Peyer's patch (tissue), 4 donors: ENCODE measurements around the gene VWDE. TPM values are rescaled to one million over a fixed set of nuclear protein-coding genes. Genes with fewer than 3 reads are reported as not detected.

Experiments used
- DNase-seq, 3 donors: peaks; one replicate each; pipeline ENCODE4 v3.0.0-alpha.2; 2017 to 2019
- H3K27ac ChIP-seq, 4 donors: fragments of 200-600 bp; sonication (generic); one replicate each; pipeline ENCODE4 v1.5.1; 2016 to 2019
- H3K27me3 ChIP-seq, 2 donors: fragments of 200-600 bp; sonication (generic); one replicate each; pipeline ENCODE4 v1.5.1; 2019
- H3K36me3 ChIP-seq, 3 donors: fragments of 200-600 bp; sonication (generic); one replicate each; pipeline ENCODE4 v1.5.1; 2016 to 2019
- H3K4me1 ChIP-seq, 4 donors: fragments of 200-600 bp; sonication (generic); one replicate each; pipeline ENCODE4 v1.5.1; 2016 to 2019
- H3K4me3 ChIP-seq, 4 donors: fragments of 200-600 bp; sonication (generic); 1 replicate in 3 of 4; 2 replicates in 1 of 4; pipeline ENCODE4 v1.5.1; 2016 to 2019; ENCODE audit warnings: mild to moderate bottlenecking in 1 of 4
- H3K9me3 ChIP-seq, 4 donors: fragments of 200-600 bp; sonication (generic); one replicate each; pipeline ENCODE4 v1.5.1; 2016 to 2019; ENCODE audit warnings: mild to moderate bottlenecking in 1 of 4
- POLR2A ChIP-seq, 2 donors: fragments of 450-650 bp; IDR thresholded peaks; one replicate each; pipeline ENCODE4 v1.5.1; 2017; ENCODE audit warnings: antibody characterized with exemption in 2 of 2, mild to moderate bottlenecking in 2 of 2, moderate library complexity in 2 of 2
- total RNA-seq, 4 donors: library from RNA; depleted of rRNA; stranded (reverse); fragments of >200 nt; gene quantifications; one replicate each; pipeline ENCODE4 v1.1.0, GENCODE V29; 2016
- TF ChIP-seq, protein P1 (sequence below), 6 experiments: fragments of 450-650 bp in 4 of 6; fragments of 200-600 bp in 2 of 6; sonication (generic) in 1 of 6; IDR thresholded peaks; one replicate each; pipeline ENCODE4 v1.5.1; 2017 to 2019; ENCODE audit warnings: antibody characterized with exemption in 6 of 6, mild to moderate bottlenecking in 3 of 6, moderate library complexity in 1 of 6

VWDE gene
- total RNA-seq, 4 donors from 2014 or later = 1.3 to 14.9 (median 4.1) TPM

GRCh38 chr7:12369756-12370155, 33.9 kb downstream of the VWDE start:
- no peaks in the 10 kb centered on the region for H3K4me1 ChIP-seq
- H3K27me3 ChIP-seq = no peaks in the 10 kb centered on the region
- no peak overlapping the region for H3K4me3 ChIP-seq
- H3K9me3 ChIP-seq = no peaks in the 10 kb centered on the region
- no peak for DNase-seq
- H3K27ac ChIP-seq = no peak overlapping the region
- no peaks in the 10 kb centered on the region for H3K36me3 ChIP-seq
- no peak for TF ChIP-seq POLR2A (IDR thresholded peaks at IDR 0.05)
- TF ChIP-seq, protein P1, sequence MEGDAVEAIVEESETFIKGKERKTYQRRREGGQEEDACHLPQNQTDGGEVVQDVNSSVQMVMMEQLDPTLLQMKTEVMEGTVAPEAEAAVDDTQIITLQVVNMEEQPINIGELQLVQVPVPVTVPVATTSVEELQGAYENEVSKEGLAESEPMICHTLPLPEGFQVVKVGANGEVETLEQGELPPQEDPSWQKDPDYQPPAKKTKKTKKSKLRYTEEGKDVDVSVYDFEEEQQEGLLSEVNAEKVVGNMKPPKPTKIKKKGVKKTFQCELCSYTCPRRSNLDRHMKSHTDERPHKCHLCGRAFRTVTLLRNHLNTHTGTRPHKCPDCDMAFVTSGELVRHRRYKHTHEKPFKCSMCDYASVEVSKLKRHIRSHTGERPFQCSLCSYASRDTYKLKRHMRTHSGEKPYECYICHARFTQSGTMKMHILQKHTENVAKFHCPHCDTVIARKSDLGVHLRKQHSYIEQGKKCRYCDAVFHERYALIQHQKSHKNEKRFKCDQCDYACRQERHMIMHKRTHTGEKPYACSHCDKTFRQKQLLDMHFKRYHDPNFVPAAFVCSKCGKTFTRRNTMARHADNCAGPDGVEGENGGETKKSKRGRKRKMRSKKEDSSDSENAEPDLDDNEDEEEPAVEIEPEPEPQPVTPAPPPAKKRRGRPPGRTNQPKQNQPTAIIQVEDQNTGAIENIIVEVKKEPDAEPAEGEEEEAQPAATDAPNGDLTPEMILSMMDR (IDR thresholded peaks at IDR 0.05) = no peak

DNA sequence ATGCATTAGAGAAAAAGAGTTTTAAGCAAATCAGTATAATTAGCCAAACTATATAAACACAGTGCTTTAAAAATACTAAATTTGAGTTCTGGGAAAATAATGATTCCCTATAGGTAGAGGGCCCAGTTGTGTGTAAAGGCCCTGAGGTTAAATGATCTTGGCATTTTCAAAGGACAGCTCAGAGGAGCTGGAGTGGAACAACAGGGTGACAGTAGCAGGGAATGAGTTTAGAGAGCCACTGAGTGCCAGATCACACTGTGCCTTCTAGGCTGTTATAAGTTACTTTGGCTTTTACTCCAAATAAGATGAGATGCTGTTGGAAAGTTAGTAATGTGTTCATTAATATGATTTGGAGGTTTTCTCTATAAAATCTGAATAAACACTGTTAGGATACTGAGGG, 34.6 kb downstream of the VWDE start:
- DNase-seq = no peak
- Histone ChIP-seq H3K27me3 (no peaks in the 10 kb centered on the region), H3K4me3 (no peak overlapping the region), H3K36me3 (no peaks in the 10 kb centered on the region), H3K4me1 (no peaks in the 10 kb centered on the region), H3K9me3 (no peaks in the 10 kb centered on the region), H3K27ac (no peak overlapping the region)
- no peak for TF ChIP-seq POLR2A (IDR thresholded peaks at IDR 0.05)
- TF ChIP-seq, protein P1 (IDR thresholded peaks at IDR 0.05) = no peak

GRCh38 chr7:12360948-12361347, 42.7 kb downstream of the VWDE start:
- no peak overlapping the region for H3K4me3 ChIP-seq
- H3K9me3 ChIP-seq = no peaks in the 10 kb centered on the region
- no peak overlapping the region for H3K27ac ChIP-seq
- H3K4me1 ChIP-seq = no peaks in the 10 kb centered on the region
- TF ChIP-seq POLR2A (IDR thresholded peaks at IDR 0.05) = no peak
- TF ChIP-seq, protein P1 (IDR thresholded peaks at IDR 0.05) = no peak
- no peaks in the 10 kb centered on the region for H3K36me3 ChIP-seq
- DNase-seq = no peak
- no peaks in the 10 kb centered on the region for H3K27me3 ChIP-seq

DNA sequence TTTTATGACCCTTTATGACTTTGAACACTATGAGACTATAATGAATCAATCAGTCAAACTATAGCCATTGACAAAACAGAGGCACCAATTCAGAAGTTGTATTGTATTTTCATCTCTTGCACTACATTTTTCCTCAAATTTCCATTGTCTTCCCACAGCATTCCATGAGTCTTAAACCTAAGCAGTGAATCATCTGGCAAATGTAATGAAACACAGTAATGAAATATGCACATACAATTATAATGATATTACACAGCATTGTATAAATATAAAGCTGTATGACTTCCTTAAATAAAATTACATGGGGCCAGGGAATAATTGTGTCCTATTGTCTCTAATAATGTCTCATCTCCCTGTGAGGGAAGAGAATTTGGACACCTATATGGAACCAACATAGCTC, 45.0 kb downstream of the VWDE start:
- no peak for DNase-seq
- no peaks in the 10 kb centered on the region for H3K27me3 ChIP-seq
- no peaks in the 10 kb centered on the region for H3K9me3 ChIP-seq
- H3K4me1 ChIP-seq = no peaks in the 10 kb centered on the region
- no peak overlapping the region for H3K4me3 ChIP-seq
- no peaks in the 10 kb centered on the region for H3K36me3 ChIP-seq
- no peak overlapping the region for H3K27ac ChIP-seq
- TF ChIP-seq, protein P1 (IDR thresholded peaks at IDR 0.05) = no peak
- TF ChIP-seq POLR2A (IDR thresholded peaks at IDR 0.05) = no peak

DNA sequence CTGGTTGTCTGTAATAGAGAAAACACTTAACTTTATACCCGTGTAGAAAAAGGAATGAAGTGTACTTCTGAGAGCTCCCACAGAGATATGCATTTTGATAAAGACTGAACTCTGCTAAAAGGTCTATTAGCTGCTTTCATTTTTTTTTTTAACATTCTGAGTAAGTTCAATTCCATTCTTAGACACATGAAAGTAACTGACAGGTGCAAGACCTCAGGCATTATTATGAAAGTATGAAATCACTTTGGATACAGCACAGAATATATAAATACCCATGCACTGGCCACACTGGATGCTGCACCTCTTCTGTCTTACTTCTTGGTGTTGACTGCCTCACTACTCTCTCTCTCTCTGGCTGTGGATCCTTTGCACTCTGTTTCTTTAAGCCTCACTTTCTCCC, 46.2 kb downstream of the VWDE start:
- Histone ChIP-seq H3K27me3 (no peaks in the 10 kb centered on the region), H3K36me3 (no peaks in the 10 kb centered on the region), H3K4me1 (no peaks in the 10 kb centered on the region), H3K4me3 (no peak overlapping the region), H3K9me3 (no peaks in the 10 kb centered on the region), H3K27ac (no peak overlapping the region)
- DNase-seq = no peak
- TF ChIP-seq, protein P1 (IDR thresholded peaks at IDR 0.05) = no peak
- TF ChIP-seq POLR2A (IDR thresholded peaks at IDR 0.05) = no peak

GRCh38 chr7:12351843-12352242, 51.8 kb downstream of the VWDE start:
- Histone ChIP-seq H3K4me1 (no peaks in the 10 kb centered on the region), H3K36me3 (no peaks in the 10 kb centered on the region), H3K27ac (no peak overlapping the region), H3K9me3 (no peaks in the 10 kb centered on the region), H3K4me3 (no peak overlapping the region), H3K27me3 (no peaks in the 10 kb centered on the region)
- no peak for DNase-seq
- no peak for TF ChIP-seq POLR2A (IDR thresholded peaks at IDR 0.05)
- TF ChIP-seq, protein P1 (IDR thresholded peaks at IDR 0.05) = no peak
